HEK293T (cell line): Measurements from ENCODE around the gene IGF2BP2.

Experiments
- CTCF ChIA-PET: fragments of 350-600 bp; formaldehyde crosslinking; extraction: SDS; loops from one replicate; lab custom pipeline; 2021; ENCODE audit warnings: antibody characterized with exemption, inconsistent platforms; lab: Yijun Ruan, JAX
- POLR2A ChIA-PET: fragments of 350-600 bp; formaldehyde crosslinking; extraction: SDS; loops from one replicate; lab custom pipeline; 2020; ENCODE audit warnings: antibody characterized with exemption, inconsistent platforms; lab: Yijun Ruan, JAX
- DNase-seq: peaks from one replicate; pipeline ENCODE4 v3.0.0; 2012; ENCODE audit warnings: mixed read lengths; ENCODE audit errors: extremely low spot score
- ARNT ChIP-seq: fragments of 450-650 bp; IDR thresholded peaks from 2 replicates; pipeline ENCODE4 v1.6.1; 2017; ENCODE audit warnings: mild to moderate bottlenecking
- BHLHE40 ChIP-seq: fragments of 450-650 bp; IDR thresholded peaks from 2 replicates; pipeline ENCODE4 v1.6.1; 2016; ENCODE audit warnings: mild to moderate bottlenecking, moderate library complexity, borderline replicate concordance
- CTBP1 ChIP-seq: fragments of 450-650 bp; IDR thresholded peaks from 2 replicates; pipeline ENCODE4 v1.6.1; 2016; ENCODE audit warnings: borderline replicate concordance
- ELF4 ChIP-seq: fragments of 450-650 bp; IDR thresholded peaks from 2 replicates; pipeline ENCODE4 v1.6.1; 2017; ENCODE audit warnings: antibody characterized with exemption
- FOXA1 ChIP-seq: fragments of 450-650 bp; IDR thresholded peaks from 2 replicates; pipeline ENCODE4 v1.6.1; 2016; ENCODE audit warnings: mild to moderate bottlenecking
- FOXK2 ChIP-seq: fragments of 450-650 bp; IDR thresholded peaks from 2 replicates; pipeline ENCODE4 v1.6.1; 2016; ENCODE audit warnings: mild to moderate bottlenecking
- FOXM1 ChIP-seq: fragments of 450-650 bp; IDR thresholded peaks from 2 replicates; pipeline ENCODE4 v1.6.1; 2017; ENCODE audit warnings: mild to moderate bottlenecking, borderline replicate concordance
- HDGF ChIP-seq: fragments of 450-650 bp; IDR thresholded peaks from 2 replicates; pipeline ENCODE4 v1.6.1; 2017; ENCODE audit warnings: antibody characterized with exemption, borderline replicate concordance
- L3MBTL2 ChIP-seq: fragments of 450-650 bp; conservative IDR thresholded peaks from 2 replicates; pipeline ENCODE4 v1.6.1; 2016; ENCODE audit warnings: mild to moderate bottlenecking
- LEF1 ChIP-seq: fragments of 450-650 bp; IDR thresholded peaks from 2 replicates; pipeline ENCODE4 v1.6.1; 2017; ENCODE audit warnings: mild to moderate bottlenecking, borderline replicate concordance
- NFRKB ChIP-seq: fragments of 450-650 bp; IDR thresholded peaks from 2 replicates; pipeline ENCODE4 v1.6.1; 2016; ENCODE audit warnings: mild to moderate bottlenecking, moderate library complexity
- SP1 ChIP-seq: fragments of 450-650 bp; IDR thresholded peaks from 2 replicates; pipeline ENCODE4 v1.6.1; 2017
- SUZ12 ChIP-seq: fragments of 450-650 bp; IDR thresholded peaks from 2 replicates; pipeline ENCODE4 v1.6.1; 2016; ENCODE audit warnings: mild to moderate bottlenecking
- TARDBP ChIP-seq: fragments of 450-650 bp; IDR thresholded peaks from 2 replicates; pipeline ENCODE4 v1.6.1; 2016
- ZNF384 ChIP-seq: fragments of 450-650 bp; IDR thresholded peaks from 2 replicates; pipeline ENCODE4 v1.6.1; 2016
- TF ChIP-seq, protein P1 (sequence below): fragments of 450-650 bp; IDR thresholded peaks from 2 replicates; pipeline ENCODE4 v1.6.1; 2016

The IGF2BP2 gene

GRCh38 chr3:185727873-185728272 is 97.0 kb downstream of the IGF2BP2 start:
- DNase-seq, result no peak
- POLR2A ChIA-PET, result no interaction called here
- TF ChIP-seq ARNT (no peak), SP1 (no peak), FOXA1 (no peak), LEF1 (no peak)
- CTCF ChIA-PET, result no interaction called here

- POLR2A ChIA-PET, result no interaction called here
- CTCF ChIA-PET, result no interaction called here
- DNase-seq, result no peak
- TF ChIP-seq FOXA1, result no peak
These were observed 98.4 kb downstream of the IGF2BP2 start for GRCh38 chr3:185726254-185726967.

GRCh38 chr3:185724761-185725160 is 100.1 kb downstream of the IGF2BP2 start:
- DNase-seq, result no peak
- no peak for TF ChIP-seq ZNF384
- TF ChIP-seq FOXM1, result no peak
- TF ChIP-seq BHLHE40, result no peak
- no peak for TF ChIP-seq SUZ12
- TF ChIP-seq FOXK2, result no peak
- TF ChIP-seq SP1, result no peak
- ChIA-PET CTCF (no interaction called here), POLR2A (no interaction called here)

DNA sequence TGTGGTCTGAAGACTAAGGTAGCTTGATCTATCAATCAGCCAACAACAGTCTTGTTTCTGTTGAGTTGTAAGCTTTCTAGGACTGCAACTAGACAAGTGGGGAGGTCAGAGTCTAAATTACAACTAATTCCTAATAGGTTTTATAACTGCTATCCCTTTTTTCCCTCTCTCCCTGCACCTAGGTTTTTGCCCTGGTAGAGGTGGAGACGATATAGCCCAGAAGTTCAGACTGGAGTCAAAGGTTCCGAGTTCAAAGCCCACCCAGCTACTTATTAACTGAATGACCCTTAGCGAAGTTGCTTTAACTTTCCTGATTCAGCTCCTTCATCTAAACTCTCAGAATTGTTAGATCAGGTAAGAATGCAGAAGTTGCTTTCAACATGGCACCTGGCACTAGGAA is 100.6 kb downstream of the IGF2BP2 start:
- ChIA-PET POLR2A (no interaction called here), CTCF (no interaction called here)
- no peak for DNase-seq
- no peak for TF ChIP-seq NFRKB
- no peak for TF ChIP-seq ZNF384
- no peak for TF ChIP-seq FOXK2
- no peak for TF ChIP-seq LEF1
- TF ChIP-seq L3MBTL2, result no peak
- no peak for TF ChIP-seq TARDBP
- no peak for TF ChIP-seq ARNT
- TF ChIP-seq CTBP1, result no peak
- TF ChIP-seq SUZ12, result no peak
- TF ChIP-seq, protein P1, sequence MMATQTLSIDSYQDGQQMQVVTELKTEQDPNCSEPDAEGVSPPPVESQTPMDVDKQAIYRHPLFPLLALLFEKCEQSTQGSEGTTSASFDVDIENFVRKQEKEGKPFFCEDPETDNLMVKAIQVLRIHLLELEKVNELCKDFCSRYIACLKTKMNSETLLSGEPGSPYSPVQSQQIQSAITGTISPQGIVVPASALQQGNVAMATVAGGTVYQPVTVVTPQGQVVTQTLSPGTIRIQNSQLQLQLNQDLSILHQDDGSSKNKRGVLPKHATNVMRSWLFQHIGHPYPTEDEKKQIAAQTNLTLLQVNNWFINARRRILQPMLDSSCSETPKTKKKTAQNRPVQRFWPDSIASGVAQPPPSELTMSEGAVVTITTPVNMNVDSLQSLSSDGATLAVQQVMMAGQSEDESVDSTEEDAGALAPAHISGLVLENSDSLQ, result no peak
- no peak for TF ChIP-seq FOXA1
- TF ChIP-seq FOXM1, result no peak
- TF ChIP-seq HDGF, result no peak

DNA sequence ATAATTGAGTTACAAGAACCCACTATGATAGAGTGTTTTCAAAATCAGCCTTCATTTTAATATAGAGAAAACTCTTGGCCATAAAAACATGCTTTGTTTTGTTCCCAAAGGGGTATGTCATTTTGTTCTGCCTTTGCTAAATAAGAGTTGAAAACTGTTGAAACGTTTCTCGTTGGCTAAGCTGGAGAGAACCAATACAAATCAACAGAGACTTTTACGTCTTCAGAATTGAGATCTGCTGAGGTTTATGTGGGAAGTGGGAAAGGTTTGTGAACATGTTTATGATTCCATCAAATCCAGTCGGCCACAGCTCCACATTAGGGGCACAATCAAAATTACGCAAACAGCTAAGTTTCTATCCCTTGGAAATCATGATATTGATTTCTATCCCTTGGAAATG is 102.0 kb downstream of the IGF2BP2 start:
- no peak for DNase-seq

DNA sequence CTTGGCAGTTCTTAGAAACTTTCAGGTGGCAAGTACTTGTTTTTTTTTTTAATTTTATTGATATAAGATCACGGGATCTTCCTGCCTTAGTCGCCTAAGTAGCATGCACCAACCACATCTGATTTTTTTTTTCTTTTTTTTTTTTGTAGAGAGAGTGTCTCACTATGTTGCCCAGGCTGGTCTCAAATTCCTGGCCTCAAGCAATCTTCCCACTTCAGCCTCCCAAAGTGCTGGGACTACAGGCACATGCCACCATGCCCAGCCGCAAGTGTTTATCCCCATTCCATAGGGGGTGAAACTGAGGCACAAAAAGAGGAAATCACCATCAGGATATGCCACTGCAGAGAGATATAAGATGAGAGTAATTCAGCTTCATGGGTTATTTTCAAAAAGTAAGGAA is 102.9 kb downstream of the IGF2BP2 start:
- CTCF ChIA-PET, result no interaction called here
- DNase-seq, result no peak
- TF ChIP-seq FOXK2, result no peak
- no peak for TF ChIP-seq ZNF384
- no peak for TF ChIP-seq FOXA1
- no peak for TF ChIP-seq HDGF
- no peak for TF ChIP-seq BHLHE40
- no peak for TF ChIP-seq CTBP1
- no peak for TF ChIP-seq SUZ12
- TF ChIP-seq L3MBTL2, result no peak
- TF ChIP-seq, protein P1, result no peak
- no peak for TF ChIP-seq SP1
- TF ChIP-seq TARDBP, result no peak
- POLR2A ChIA-PET, result no interaction called here

More for the DNA sequence above, 102.0 kb downstream of the IGF2BP2 start:
- POLR2A ChIA-PET, result no interaction called here
- TF ChIP-seq FOXA1, result no peak
- TF ChIP-seq BHLHE40, result no peak
- TF ChIP-seq ELF4, result no peak
- no peak for TF ChIP-seq SUZ12
- no peak for TF ChIP-seq CTBP1
- TF ChIP-seq, protein P1, result no peak
- no peak for TF ChIP-seq FOXM1
- no peak for TF ChIP-seq FOXK2
- TF ChIP-seq LEF1, result no peak
- TF ChIP-seq TARDBP, result no peak
- TF ChIP-seq ZNF384, result no peak
- no peak for TF ChIP-seq NFRKB
- TF ChIP-seq SP1, result no peak
- no peak for TF ChIP-seq L3MBTL2
- TF ChIP-seq ARNT, result no peak
- CTCF ChIA-PET, result interaction anchor here (0.8 kb wide), 1 partner anchor 46 kb away, joined by 4 read pairs; no protein-coding TSS in a partner anchor

DNA sequence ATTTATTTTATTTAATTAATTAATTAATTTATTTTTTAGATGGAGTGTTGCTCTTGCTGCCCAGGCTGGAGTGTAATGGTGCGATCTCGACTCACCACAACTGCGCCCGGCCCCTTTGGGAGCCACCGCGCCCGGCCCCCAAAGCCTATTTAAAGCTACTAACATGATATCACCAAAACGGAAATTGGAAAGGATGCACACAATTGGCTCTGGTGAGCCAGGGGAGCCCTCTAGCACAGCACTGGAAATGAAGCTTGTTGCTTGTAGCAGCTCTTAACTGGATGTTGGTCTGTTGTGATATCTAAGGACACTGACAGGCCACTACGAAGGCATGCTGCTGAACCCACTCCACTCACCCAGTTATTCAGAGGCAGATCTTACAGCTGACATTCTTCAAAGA is 104.5 kb downstream of the IGF2BP2 start:
- CTCF ChIA-PET, result no interaction called here
- TF ChIP-seq ZNF384 (no peak), BHLHE40 (no peak), NFRKB (no peak), FOXK2 (no peak), CTBP1 (no peak), FOXA1 (no peak)
- TF ChIP-seq, protein P1, result no peak
- no peak for DNase-seq
- POLR2A ChIA-PET, result no interaction called here
